Testis (tissue), 3 donors: ENCODE measurements around the gene FBXO27. TPM values are rescaled to one million over a fixed set of nuclear protein-coding genes. Genes with fewer than 3 reads are reported as not detected.

Source experiments
- DNase-seq: peaks from one replicate; pipeline ENCODE4 v3.0.0-alpha.2; 2019
- H3K27ac ChIP-seq, 2 donors: fragments of 200-600 bp; sonication (generic); one replicate each; pipeline ENCODE4 v1.5.1; 2019
- H3K27me3 ChIP-seq: fragments of 200-600 bp; sonication (generic); one replicate; pipeline ENCODE4 v1.5.1; 2019
- H3K36me3 ChIP-seq: fragments of 200-600 bp; sonication (generic); one replicate; pipeline ENCODE4 v1.5.1; 2017; ENCODE audit warnings: low read depth; ENCODE audit errors: missing control alignments
- H3K4me1 ChIP-seq: fragments of 200-600 bp; sonication (generic); one replicate; pipeline ENCODE4 v1.5.1; 2019
- H3K4me3 ChIP-seq, 2 donors: fragments of 200-600 bp; sonication (generic); one replicate each; pipeline ENCODE4 v1.5.1; 2017 to 2019
- H3K9me3 ChIP-seq: fragments of 200-600 bp; sonication (generic); one replicate; pipeline ENCODE4 v1.5.1; 2017
- POLR2A ChIP-seq: fragments of 450-650 bp; IDR thresholded peaks from one replicate; pipeline ENCODE4 v1.6.1; 2017; ENCODE audit warnings: antibody characterized with exemption, mild to moderate bottlenecking, moderate library complexity
- WGBS, 2 donors: methylation state at CpG; one replicate each; pipeline ENCODE4 v1.1.5; 2018; 5-methylcytosine and 5-hydroxymethylcytosine counted together
- intact Hi-C: fragments of 100-400 bp; cut with DNase I; formaldehyde crosslinking; loops from one replicate; pipeline ENCODE4 v1.15.1; 2023; ENCODE audit warnings: low total_unique reads
- polyA plus RNA-seq: library from polyadenylated mRNA; stranded (reverse); fragments of 350-450 nt; fragmentation: Illumina TruSeq; extraction: RNeasy Lipid Tissue Mini Kit (QIAGEN cat#74804); gene quantifications from one replicate; pipeline ENCODE4 v1.2.3, GENCODE V29; 2014; ENCODE audit warnings: low read depth, low replicate concordance; ENCODE audit not compliant: insufficient read depth
- total RNA-seq, 2 donors: library from RNA; depleted of rRNA; stranded (reverse); fragments of >200 nt; gene quantifications; one replicate each; pipeline ENCODE4 v1.2.3, GENCODE V29; 2016
- TF ChIP-seq, protein P1 (sequence below), 3 experiments: fragments of 450-650 bp in 2 of 3; fragments of 200-600 bp in 1 of 3; sonication (generic) in 1 of 3; IDR thresholded peaks; one replicate each; pipeline ENCODE4 v1.5.1; 2016 to 2019; ENCODE audit warnings: antibody characterized with exemption in 3 of 3, mild to moderate bottlenecking in 2 of 3, moderate library complexity in 1 of 3

The FBXO27 gene
- total and polyA plus RNA-seq, 3 donors from 2014 or later = 11.3 to 16.5 (median 15.5) TPM

GRCh38 chr19:39036581-39036980 is 4.2 kb upstream of the FBXO27 start:
- TF ChIP-seq, protein P1, sequence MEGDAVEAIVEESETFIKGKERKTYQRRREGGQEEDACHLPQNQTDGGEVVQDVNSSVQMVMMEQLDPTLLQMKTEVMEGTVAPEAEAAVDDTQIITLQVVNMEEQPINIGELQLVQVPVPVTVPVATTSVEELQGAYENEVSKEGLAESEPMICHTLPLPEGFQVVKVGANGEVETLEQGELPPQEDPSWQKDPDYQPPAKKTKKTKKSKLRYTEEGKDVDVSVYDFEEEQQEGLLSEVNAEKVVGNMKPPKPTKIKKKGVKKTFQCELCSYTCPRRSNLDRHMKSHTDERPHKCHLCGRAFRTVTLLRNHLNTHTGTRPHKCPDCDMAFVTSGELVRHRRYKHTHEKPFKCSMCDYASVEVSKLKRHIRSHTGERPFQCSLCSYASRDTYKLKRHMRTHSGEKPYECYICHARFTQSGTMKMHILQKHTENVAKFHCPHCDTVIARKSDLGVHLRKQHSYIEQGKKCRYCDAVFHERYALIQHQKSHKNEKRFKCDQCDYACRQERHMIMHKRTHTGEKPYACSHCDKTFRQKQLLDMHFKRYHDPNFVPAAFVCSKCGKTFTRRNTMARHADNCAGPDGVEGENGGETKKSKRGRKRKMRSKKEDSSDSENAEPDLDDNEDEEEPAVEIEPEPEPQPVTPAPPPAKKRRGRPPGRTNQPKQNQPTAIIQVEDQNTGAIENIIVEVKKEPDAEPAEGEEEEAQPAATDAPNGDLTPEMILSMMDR (IDR thresholded peaks at IDR 0.05) = no peak
- peaks cover 9% of the 10 kb centered on the region for H3K4me1 ChIP-seq
- no peak overlapping the region for H3K4me3 ChIP-seq
- H3K27ac ChIP-seq = no peak overlapping the region
- no peaks in the 10 kb centered on the region for H3K9me3 ChIP-seq
- H3K36me3 ChIP-seq = no peaks in the 10 kb centered on the region
- intact Hi-C loops = no loop called here
- DNase-seq = no peak
- no peaks in the 10 kb centered on the region for H3K27me3 ChIP-seq

DNA sequence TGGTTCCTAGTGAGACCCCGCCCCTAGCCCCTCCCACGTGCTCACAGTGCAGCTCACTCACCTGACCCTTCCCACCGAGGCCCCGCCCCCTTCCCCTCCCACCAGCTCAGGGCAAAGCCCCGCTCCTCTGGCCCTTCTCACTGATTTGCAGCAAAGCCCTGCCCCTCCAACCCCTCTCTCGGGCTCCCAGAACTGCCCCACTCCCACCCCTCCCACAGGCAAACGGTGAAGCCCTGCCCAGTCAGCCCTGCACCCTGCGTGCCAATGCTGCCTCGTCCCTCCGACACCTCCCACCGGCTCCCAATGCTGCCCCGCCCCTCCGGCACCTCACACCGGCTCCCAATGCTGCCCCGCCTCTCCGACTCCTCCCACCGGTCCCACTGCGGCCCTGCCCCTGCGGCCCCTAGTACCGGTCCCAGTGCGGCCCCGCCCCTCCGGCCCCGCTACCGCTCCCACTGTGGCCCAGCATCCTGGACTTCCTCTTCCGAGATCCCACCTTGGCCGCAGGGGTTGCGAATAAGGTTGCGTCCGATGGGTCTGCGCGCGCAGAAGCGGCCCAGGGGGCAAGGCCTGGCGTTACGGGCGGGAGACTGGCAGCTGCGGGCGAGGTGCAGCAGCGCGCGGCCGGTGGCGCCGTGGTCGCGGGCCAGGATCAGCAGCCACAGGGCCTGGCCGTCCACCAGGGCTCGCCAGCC is 834 bp downstream of the FBXO27 start:
- Histone ChIP-seq H3K27ac (peak overlapping the region in 1 of 2 donors; percentile 12), H3K27me3 (no peaks in the 10 kb centered on the region), H3K4me3 (peak overlapping the region; percentile 62 to 68), H3K4me1 (peaks cover 14% of the 10 kb centered on the region), H3K36me3 (no peaks in the 10 kb centered on the region), H3K9me3 (no peaks in the 10 kb centered on the region)
- no peak for TF ChIP-seq POLR2A
- TF ChIP-seq, protein P1 (IDR thresholded peaks at IDR 0.05) = no peak
- DNase-seq = peak; percentile 96
- WGBS, 2 donors = 1% methylated on average over 25 to 47 of the region's 49 CpGs
- intact Hi-C loops = no loop called here

- DNase-seq = no peak
Observed at GRCh38 chr19:39030854-39031367, 1.4 kb downstream of the FBXO27 start.

DNA sequence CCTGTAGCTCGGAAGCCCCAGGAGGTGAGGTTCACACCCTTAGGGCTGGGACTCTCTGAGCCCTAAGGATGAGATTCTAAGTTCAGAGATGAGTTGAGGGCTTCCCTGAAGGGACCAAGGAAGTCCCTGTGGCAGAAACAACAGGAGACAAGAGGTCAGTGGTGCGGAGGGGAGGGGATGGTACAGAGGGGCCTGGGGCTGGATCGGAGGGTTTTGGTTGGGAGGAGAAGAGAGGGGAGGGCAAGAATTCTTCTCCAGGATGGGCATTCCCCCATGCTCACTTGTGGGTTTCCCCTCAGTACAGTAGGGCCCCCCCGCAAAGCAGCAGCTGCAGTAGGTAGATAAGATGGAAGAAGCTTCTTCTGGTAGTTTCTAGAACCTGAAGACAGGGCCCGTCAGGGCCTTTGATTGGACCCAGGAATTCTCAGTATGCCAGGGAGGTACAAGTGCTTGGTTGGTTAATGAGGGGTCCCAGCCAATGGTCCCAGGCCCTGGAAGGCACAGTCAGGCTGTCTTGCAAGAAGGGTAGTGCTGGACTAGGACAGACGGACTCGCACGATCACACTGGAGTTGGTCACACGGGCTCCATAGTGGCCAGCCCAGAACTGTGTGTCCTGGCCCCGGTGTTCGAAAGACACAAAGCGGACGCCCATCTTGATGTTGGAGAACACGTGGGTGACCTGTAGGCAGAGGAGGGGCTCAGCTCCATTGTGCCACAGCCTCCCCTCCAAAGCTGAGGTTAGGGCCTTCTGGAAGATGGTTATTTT is 7.3 kb downstream of the FBXO27 start:
- WGBS, 2 donors = 85 to 93% methylated on average over 4 to 14 of the region's 14 CpGs
- Histone ChIP-seq H3K4me1 (no peaks in the 10 kb centered on the region), H3K4me3 (no peak overlapping the region), H3K9me3 (no peaks in the 10 kb centered on the region), H3K27me3 (no peaks in the 10 kb centered on the region), H3K36me3 (no peaks in the 10 kb centered on the region), H3K27ac (no peak overlapping the region)
- TF ChIP-seq, protein P1 (IDR thresholded peaks at IDR 0.05) = no peak
- TF ChIP-seq POLR2A = no peak
- no peak for DNase-seq
- intact Hi-C loops = no loop called here

More at GRCh38 chr19:39030854-39031367, 1.4 kb downstream of the FBXO27 start:
- WGBS, 2 donors = 21 to 33% methylated on average over 10 to 11 of the region's 11 CpGs
- H3K27ac ChIP-seq = peak overlapping the region in 1 of 2 donors; percentile 30
- no peak for TF ChIP-seq POLR2A
- TF ChIP-seq, protein P1 (IDR thresholded peaks at IDR 0.05) = no peak
- no peaks in the 10 kb centered on the region for H3K36me3 ChIP-seq
- peaks cover 14% of the 10 kb centered on the region for H3K4me1 ChIP-seq
- H3K4me3 ChIP-seq = peak overlapping the region; percentile 62 to 68
- H3K27me3 ChIP-seq = no peaks in the 10 kb centered on the region
- no peaks in the 10 kb centered on the region for H3K9me3 ChIP-seq
- intact Hi-C loops = no loop called here
